T-helper 2 cell (primary cell): ENCODE data around the gene MAP4K2.

Experiments used
- DNase-seq, 5 experiments: peaks; one replicate each; pipeline versions ENCODE4 v3.0.0 to v3.0.0-alpha.2; 2012 to 2022

MAP4K2 gene

GRCh38 chr11:64790205-64791095 lies 12.6 kb downstream of the MAP4K2 start:
- DNase-seq = no peak

- DNase-seq = no peak
Observed at GRCh38 chr11:64789331-64790204, 13.4 kb downstream of the MAP4K2 start.

GRCh38 chr11:64788321-64789215 lies 14.4 kb downstream of the MAP4K2 start:
- DNase-seq = no peak

- peak in 3 of 5 experiments; percentile 41 to 55 (median 46) for DNase-seq
Observed at GRCh38 chr11:64787526-64788320, 15.3 kb downstream of the MAP4K2 start.

GRCh38 chr11:64786308-64786707 lies 16.7 kb downstream of the MAP4K2 start:
- DNase-seq = no peak

GRCh38 chr11:64784813-64785581 lies 18.0 kb downstream of the MAP4K2 start:
- no peak for DNase-seq

GRCh38 chr11:64778473-64779298 lies 24.3 kb downstream of the MAP4K2 start, which contains the start of gene SF1:
Gene SF1 (minus strand): TSS chr11:64778542. CDS start chr11:64778392, 150 bp downstream.
- DNase-seq = peak; percentile 96 to 100 (median 99)

GRCh38 chr11:64778223-64778472 lies 24.9 kb downstream of the MAP4K2 start:
- no peak for DNase-seq

GRCh38 chr11:64777449-64778222 lies 25.4 kb downstream of the MAP4K2 start:
- DNase-seq = peak; percentile 63 to 92 (median 72)

- DNase-seq = no peak
Observed at GRCh38 chr11:64776875-64777274, 26.1 kb downstream of the MAP4K2 start.

- no peak for DNase-seq
Observed at GRCh38 chr11:64776425-64776824, 26.6 kb downstream of the MAP4K2 start.

GRCh38 chr11:64774144-64774543 lies 28.9 kb downstream of the MAP4K2 start:
- no peak for DNase-seq

GRCh38 chr11:64772303-64773018 lies 30.6 kb downstream of the MAP4K2 start:
- DNase-seq = no peak

- no peak for DNase-seq
Observed at GRCh38 chr11:64771861-64772260, 31.2 kb downstream of the MAP4K2 start.

- DNase-seq = no peak
Observed at GRCh38 chr11:64770120-64770519, 32.9 kb downstream of the MAP4K2 start.

- no peak for DNase-seq
Observed at GRCh38 chr11:64769283-64769682, 33.7 kb downstream of the MAP4K2 start.

- no peak for DNase-seq
Observed at GRCh38 chr11:64768300-64768694, 34.7 kb downstream of the MAP4K2 start.
